Posterior vena cava (tissue), 2 donors: ENCODE measurements around the gene MTREX. TPM values are rescaled to one million over a fixed set of nuclear protein-coding genes. Genes with fewer than 3 reads are reported as not detected.

Experiments
- DNase-seq: peaks from one replicate; pipeline ENCODE4 v3.0.0-alpha.2; 2020; ENCODE audit warnings: low spot score
- intact Hi-C, 2 donors: fragments of 100-400 bp; cut with DNase I; formaldehyde crosslinking; loops; one replicate each; pipeline versions ENCODE4 v1.14.1 to v1.14.2; 2022 to 2023
- total RNA-seq, 2 donors: library from RNA; stranded (reverse); fragmentation: NEBNext Ultra II Directional; extraction: Animal tissue kit (Norgen Biotek cat#: 25700); gene quantifications; one replicate each; pipeline ENCODE4 v1.2.1, GENCODE V29; 2021
- donor health status: DM: yes; HTN: yes; CAD: no.
- donor health status: DM: yes; HTN: yes; CAD: no.

The MTREX gene
- total RNA-seq, 2 donors from 2014 or later = 56.6 to 60.1 TPM

GRCh38 chr5:55413644-55414043 is 105.9 kb downstream of the MTREX start:
- intact Hi-C loops = no loop called here
- no peak for DNase-seq

GRCh38 chr5:55415071-55415470 is 107.3 kb downstream of the MTREX start:
- no peak for DNase-seq
- intact Hi-C loops = no loop called here

GRCh38 chr5:55416306-55416705 is 108.5 kb downstream of the MTREX start:
- DNase-seq = no peak
- intact Hi-C loops = no loop called here

GRCh38 chr5:55418994-55419968 is 111.5 kb downstream of the MTREX start:
- DNase-seq = no peak
- intact Hi-C loops = no loop called here

- intact Hi-C loops = no loop called here
- no peak for DNase-seq
Observed at GRCh38 chr5:55421074-55421529, 113.3 kb downstream of the MTREX start.

- intact Hi-C loops = no loop called here
Observed at GRCh38 chr5:55426455-55426854, 118.7 kb downstream of the MTREX start.

GRCh38 chr5:55427157-55427556 is 119.4 kb downstream of the MTREX start:
- no peak for DNase-seq
- intact Hi-C loops = no loop called here

More at GRCh38 chr5:55426455-55426854, 118.7 kb downstream of the MTREX start:
- DNase-seq = no peak

GRCh38 chr5:55429221-55429612 is 121.4 kb downstream of the MTREX start:
- intact Hi-C loops = no loop called here
- no peak for DNase-seq

- no peak for DNase-seq
- intact Hi-C loops = loop anchor here in 1 of 2 donors (10.0 kb wide), 1 partner anchor 745 kb away; no protein-coding TSS in a partner anchor
Observed at GRCh38 chr5:55429613-55430253, 121.9 kb downstream of the MTREX start.

GRCh38 chr5:55432549-55432948 is 124.8 kb downstream of the MTREX start:
- intact Hi-C loops = loop anchor here in 1 of 2 donors (10.0 kb wide), 1 partner anchor 742 kb away; no protein-coding TSS in a partner anchor
- no peak for DNase-seq

GRCh38 chr5:55437452-55437851 is 129.7 kb downstream of the MTREX start:
- DNase-seq = no peak
- intact Hi-C loops = loop anchor here in 1 of 2 donors (10.0 kb wide), 1 partner anchor 737 kb away; no protein-coding TSS in a partner anchor

GRCh38 chr5:55437859-55438206 is 130.0 kb downstream of the MTREX start:
- intact Hi-C loops = loop anchor here in 1 of 2 donors (10.0 kb wide), 1 partner anchor 737 kb away; no protein-coding TSS in a partner anchor
- no peak for DNase-seq

- intact Hi-C loops = loop anchor here in 1 of 2 donors (10.0 kb wide), 1 partner anchor 736 kb away; no protein-coding TSS in a partner anchor
- no peak for DNase-seq
Observed at GRCh38 chr5:55438998-55439397, 131.2 kb downstream of the MTREX start.

GRCh38 chr5:55440188-55440646 is 132.4 kb downstream of the MTREX start:
- DNase-seq = no peak
- intact Hi-C loops = no loop called here

- no peak for DNase-seq
- intact Hi-C loops = no loop called here
Observed at GRCh38 chr5:55441107-55441771, 133.4 kb downstream of the MTREX start.

- no peak for DNase-seq
- intact Hi-C loops = no loop called here
Observed at GRCh38 chr5:55441954-55442353, 134.2 kb downstream of the MTREX start.

- no peak for DNase-seq
- intact Hi-C loops = no loop called here
Observed at GRCh38 chr5:55445791-55446190, 138.0 kb downstream of the MTREX start.

GRCh38 chr5:55446640-55447351 is 139.0 kb downstream of the MTREX start:
- DNase-seq = no peak
- intact Hi-C loops = no loop called here
